SU-DHL-6 (cell line): Measurements from ENCODE around the gene GRB10.

Experiments
- CTCF ChIP-seq: fragments of 200-600 bp; sonication (generic); IDR thresholded peaks from one replicate; pipeline ENCODE4 v1.5.1; 2017; ENCODE audit warnings: antibody characterized with exemption, mild to moderate bottlenecking, low read length, moderate library complexity; ENCODE audit not compliant: insufficient read depth, poor library complexity, severe bottlenecking
- EZH2phosphoT487 ChIP-seq: fragments of 200-600 bp; sonication (generic), shearing (Covaris generic); conservative IDR thresholded peaks from 2 replicates; pipeline ENCODE4 v1.6.1; 2018; ENCODE audit warnings: mild to moderate bottlenecking, antibody characterized with exemption, low read length, moderate library complexity, mixed read lengths

- no peak for TF ChIP-seq CTCF
- no peak for TF ChIP-seq EZH2phosphoT487
These were observed 125.3 kb downstream of the GRB10 start for GRCh38 chr7:50657341-50657873.
